Vagina (tissue), 2 donors: Measurements from ENCODE around the gene IDI1. TPM values are rescaled to one million over a fixed set of nuclear protein-coding genes. Genes with fewer than 3 reads are reported as not detected.
A peak's percentile ranks its signal among the peaks of the same experiment; 100 is the strongest.

Source experiments
- DNase-seq, 2 donors: peaks; one replicate each; pipeline ENCODE4 v3.0.0-alpha.2; 2017; ENCODE audit errors: extremely low spot score in 2 of 2
- H3K27ac ChIP-seq: fragments of 200-600 bp; sonication (generic); one replicate; pipeline ENCODE4 v1.5.1; 2019
- H3K27me3 ChIP-seq: fragments of 200-600 bp; sonication (generic); one replicate; pipeline ENCODE4 v1.5.1; 2019
- H3K36me3 ChIP-seq, 2 donors: fragments of 200-600 bp; sonication (generic); one replicate each; pipeline ENCODE4 v1.5.1; 2017 to 2019
- H3K4me1 ChIP-seq: fragments of 200-600 bp; sonication (generic); one replicate; pipeline ENCODE4 v1.5.1; 2019
- H3K4me3 ChIP-seq, 2 donors: fragments of 200-600 bp; sonication (generic); 1 replicate in 1 of 2; 2 replicates in 1 of 2; pipeline ENCODE4 v1.5.1; 2016 to 2019
- H3K9me3 ChIP-seq: fragments of 200-600 bp; sonication (generic); one replicate; pipeline ENCODE4 v1.5.1; 2019
- CTCF ChIP-seq, 3 experiments: fragments of 450-650 bp in 2 of 3; fragments of 200-600 bp in 1 of 3; sonication (generic) in 1 of 3; IDR thresholded peaks; one replicate each; pipeline ENCODE4 v1.5.1; 2017 to 2019; ENCODE audit warnings: antibody characterized with exemption in 3 of 3, mild to moderate bottlenecking in 2 of 3, moderate library complexity in 2 of 3
- POLR2A ChIP-seq, 2 donors: fragments of 450-650 bp; IDR thresholded peaks; one replicate each; pipeline ENCODE4 v1.6.1; 2017; ENCODE audit warnings: antibody characterized with exemption in 2 of 2, mild to moderate bottlenecking in 2 of 2, moderate library complexity in 2 of 2
- POLR2AphosphoS5 ChIP-seq, 2 donors: sonication (generic); formaldehyde crosslinking; IDR thresholded peaks; one replicate each; pipeline ENCODE4 v1.9.0; 2017; ENCODE audit warnings: antibody characterized with exemption in 2 of 2, mild to moderate bottlenecking in 2 of 2, low read depth in 1 of 2; ENCODE audit not compliant: insufficient read depth in 1 of 2
- intact Hi-C: fragments of 100-400 bp; cut with DNase I; formaldehyde crosslinking; loops from one replicate; pipeline ENCODE4 v1.15.1; 2023
- total RNA-seq: library from RNA; depleted of rRNA; stranded (reverse); fragments of >200 nt; gene quantifications from one replicate; pipeline ENCODE4 v1.2.3, GENCODE V29; 2016

Gene IDI1
- 50.3 TPM for total RNA-seq

GRCh38 chr10:1048732-1049424 lies at the start of gene IDI1:
Gene IDI1 (minus strand): TSS chr10:1049119. CDS start chr10:1049003, 116 bp downstream.
- peaks cover 50% of the 10 kb centered on the region for H3K4me1 ChIP-seq
- peaks cover 0 to 6% of the 10 kb centered on the region in 2 donors for H3K36me3 ChIP-seq
- no peaks in the 10 kb centered on the region for H3K9me3 ChIP-seq
- peak; percentile 74 to 95 for TF ChIP-seq POLR2AphosphoS5 (IDR thresholded peaks at IDR 0.05; ENCODE audit: insufficient read depth in 1 of 2, low read depth in 1 of 2)
- no peak for TF ChIP-seq CTCF (IDR thresholded peaks at IDR 0.05)
- peak; percentile 76 to 86 for TF ChIP-seq POLR2A (IDR thresholded peaks at IDR 0.05)
- peak within 1 kb of the TSS; percentile 100 for H3K27ac ChIP-seq
- intact Hi-C loops, result loop anchor here (5.0 kb wide), 1 partner anchor 62 kb away; the partner anchor contains the start of gene GTPBP4
- DNase-seq, result peak; percentile 98 to 99
- peak within 1 kb of the TSS; percentile 74 for H3K4me3 ChIP-seq
- no peaks in the 10 kb centered on the region for H3K27me3 ChIP-seq

- H3K27ac ChIP-seq, result no peak overlapping the region
- H3K4me3 ChIP-seq, result no peak overlapping the region
- H3K9me3 ChIP-seq, result no peaks in the 10 kb centered on the region
- intact Hi-C loops, result no loop called here
- H3K36me3 ChIP-seq, result peaks cover 3 to 35% of the 10 kb centered on the region in 2 donors
- DNase-seq, result peak in 1 of 2 donors; percentile 67
- H3K4me1 ChIP-seq, result no peaks in the 10 kb centered on the region
- TF ChIP-seq POLR2A (IDR thresholded peaks at IDR 0.05) (no peak), CTCF (IDR thresholded peaks at IDR 0.05) (no peak), POLR2AphosphoS5 (IDR thresholded peaks at IDR 0.05; ENCODE audit: insufficient read depth in 1 of 2, low read depth in 1 of 2) (no peak)
- no peaks in the 10 kb centered on the region for H3K27me3 ChIP-seq
These were observed 48.5 kb upstream of the IDI1 start for GRCh38 chr10:1097436-1097835.

GRCh38 chr10:1096287-1096889 lies 47.5 kb upstream of the IDI1 start:
- Histone ChIP-seq H3K27me3 (no peaks in the 10 kb centered on the region), H3K27ac (no peak overlapping the region), H3K36me3 (peaks cover 3 to 36% of the 10 kb centered on the region in 2 donors), H3K4me3 (no peak overlapping the region), H3K4me1 (no peaks in the 10 kb centered on the region), H3K9me3 (no peaks in the 10 kb centered on the region)
- intact Hi-C loops, result no loop called here
- DNase-seq, result peak in 1 of 2 donors; percentile 82
- TF ChIP-seq CTCF (IDR thresholded peaks at IDR 0.05), result no peak
- TF ChIP-seq POLR2AphosphoS5 (IDR thresholded peaks at IDR 0.05; ENCODE audit: insufficient read depth in 1 of 2, low read depth in 1 of 2), result no peak
- TF ChIP-seq POLR2A (IDR thresholded peaks at IDR 0.05), result no peak

- Histone ChIP-seq H3K27me3 (no peaks in the 10 kb centered on the region), H3K9me3 (no peaks in the 10 kb centered on the region), H3K36me3 (peaks cover 3 to 38% of the 10 kb centered on the region in 2 donors), H3K4me3 (no peak overlapping the region), H3K4me1 (no peaks in the 10 kb centered on the region), H3K27ac (no peak overlapping the region)
- peak in 1 of 2 donors; percentile 70 for DNase-seq
- intact Hi-C loops, result no loop called here
- TF ChIP-seq POLR2AphosphoS5 (IDR thresholded peaks at IDR 0.05; ENCODE audit: insufficient read depth in 1 of 2, low read depth in 1 of 2) (no peak), POLR2A (IDR thresholded peaks at IDR 0.05) (no peak), CTCF (IDR thresholded peaks at IDR 0.05) (no peak)
These were observed 46.6 kb upstream of the IDI1 start for GRCh38 chr10:1095498-1095897.
